SU-DHL-6 (cell line): ENCODE data around the gene SH3RF1.

ENCODE experiments used
- H2AFZ ChIP-seq: fragments of 200-600 bp; sonication (generic); 2 replicates; pipeline ENCODE4 v1.6.1; 2014; ENCODE audit warnings: low read depth, mild to moderate bottlenecking, moderate library complexity, mixed read lengths, antibody characterized with exemption, low read length; ENCODE audit not compliant: severe bottlenecking
- H3F3A ChIP-seq: fragments of 200-600 bp; shearing (Covaris generic); 2 replicates; pipeline ENCODE4 v1.6.0; 2016; ENCODE audit warnings: antibody characterized with exemption, mild to moderate bottlenecking; ENCODE audit not compliant: insufficient read depth
- H3K27ac ChIP-seq: fragments of 200-600 bp; sonication (generic); 2 replicates; pipeline ENCODE4 v1.5.1; 2016; ENCODE audit warnings: low read depth, mild to moderate bottlenecking, low read length, moderate library complexity, mixed read lengths
- H3K27me3 ChIP-seq: fragments of 200-600 bp; sonication (generic), shearing (Covaris generic); 2 replicates; pipeline ENCODE4 v1.6.0; 2014; ENCODE audit warnings: mild to moderate bottlenecking, low read length
- H3K36me3 ChIP-seq: fragments of 200-600 bp; sonication (generic); 2 replicates; pipeline ENCODE4 v1.6.1; 2014; ENCODE audit warnings: mild to moderate bottlenecking, low read length, mixed read lengths
- H3K4me2 ChIP-seq: fragments of 300-600, 200-600 bp; shearing (Covaris generic), sonication (generic); 2 replicates; pipeline ENCODE4 v1.6.0; 2014; ENCODE audit warnings: low read length, low read depth, mild to moderate bottlenecking; ENCODE audit not compliant: poor library complexity, severe bottlenecking
- H3K4me3 ChIP-seq: fragments of 200-600 bp; sonication (generic); 2 replicates; pipeline ENCODE4 v1.5.1; 2014; ENCODE audit warnings: antibody characterized with exemption, low read length, mild to moderate bottlenecking, mixed read lengths; ENCODE audit not compliant: insufficient read depth, poor library complexity, severe bottlenecking
- H3K79me2 ChIP-seq: fragments of 200-600 bp; sonication (generic); 2 replicates; pipeline ENCODE4 v1.6.1; 2014; ENCODE audit warnings: mild to moderate bottlenecking, low read length, moderate library complexity; ENCODE audit not compliant: insufficient read depth
- H3K9ac ChIP-seq: fragments of 200-600 bp; sonication (generic); 2 replicates; pipeline ENCODE4 v1.7.0; 2014; ENCODE audit warnings: mild to moderate bottlenecking, low read length
- H3K9me2 ChIP-seq: fragments of 200-600 bp; sonication (generic); replicated peaks from 2 replicates; pipeline ENCODE4 v1.6.1; 2014; ENCODE audit warnings: low read length; ENCODE audit not compliant: insufficient read depth
- H3K9me3 ChIP-seq: fragments of 200-600 bp; sonication (generic); 2 replicates; pipeline ENCODE4 v1.6.1; 2014; ENCODE audit warnings: low read length, mixed read lengths; ENCODE audit not compliant: insufficient read depth
- H4K20me1 ChIP-seq: fragments of 200-600 bp; sonication (generic); 2 replicates; pipeline ENCODE4 v1.6.1; 2014; ENCODE audit warnings: low read depth, mild to moderate bottlenecking, antibody characterized with exemption, low read length, moderate library complexity, mixed read lengths
- CTCF ChIP-seq: fragments of 200-600 bp; sonication (generic); IDR thresholded peaks from one replicate; pipeline ENCODE4 v1.5.1; 2017; ENCODE audit warnings: antibody characterized with exemption, mild to moderate bottlenecking, low read length, moderate library complexity; ENCODE audit not compliant: insufficient read depth, poor library complexity, severe bottlenecking
- EZH2phosphoT487 ChIP-seq: fragments of 200-600 bp; sonication (generic), shearing (Covaris generic); conservative IDR thresholded peaks from 2 replicates; pipeline ENCODE4 v1.6.1; 2018; ENCODE audit warnings: mild to moderate bottlenecking, antibody characterized with exemption, low read length, moderate library complexity, mixed read lengths

SH3RF1 gene

GRCh38 chr4:169256856-169257761, 13.6 kb downstream of the SH3RF1 start:
- H3K4me3 ChIP-seq, result no peak overlapping the region
- TF ChIP-seq EZH2phosphoT487 (no peak), CTCF (no peak)
- H3K4me2 ChIP-seq, result no peak overlapping the region
- H3K9me3 ChIP-seq, result no peaks in the 10 kb centered on the region
- H3K27ac ChIP-seq, result no peak overlapping the region
- H3F3A ChIP-seq, result no peaks in the 10 kb centered on the region
- H3K9ac ChIP-seq, result no peak overlapping the region
- H3K79me2 ChIP-seq, result no peaks in the 10 kb centered on the region
- no peaks in the 10 kb centered on the region for H4K20me1 ChIP-seq
- H3K9me2 ChIP-seq, result no peaks in the 10 kb centered on the region
- H3K36me3 ChIP-seq, result no peaks in the 10 kb centered on the region
- no peak overlapping the region for H2AFZ ChIP-seq
- no peaks in the 10 kb centered on the region for H3K27me3 ChIP-seq

GRCh38 chr4:169256101-169256612, 14.6 kb downstream of the SH3RF1 start:
- no peak overlapping the region for H3K4me2 ChIP-seq
- no peak overlapping the region for H2AFZ ChIP-seq
- H3K9me3 ChIP-seq, result no peaks in the 10 kb centered on the region
- H4K20me1 ChIP-seq, result no peaks in the 10 kb centered on the region
- H3F3A ChIP-seq, result no peaks in the 10 kb centered on the region
- H3K27ac ChIP-seq, result no peak overlapping the region
- H3K9me2 ChIP-seq, result no peaks in the 10 kb centered on the region
- no peaks in the 10 kb centered on the region for H3K36me3 ChIP-seq
- H3K79me2 ChIP-seq, result no peaks in the 10 kb centered on the region
- H3K4me3 ChIP-seq, result no peak overlapping the region
- no peaks in the 10 kb centered on the region for H3K27me3 ChIP-seq
- TF ChIP-seq CTCF, result no peak
- TF ChIP-seq EZH2phosphoT487, result no peak
- H3K9ac ChIP-seq, result no peak overlapping the region

GRCh38 chr4:169254546-169254983, 16.2 kb downstream of the SH3RF1 start:
- no peak for TF ChIP-seq CTCF
- no peak for TF ChIP-seq EZH2phosphoT487
- H4K20me1 ChIP-seq, result no peaks in the 10 kb centered on the region
- no peak overlapping the region for H3K4me3 ChIP-seq
- no peak overlapping the region for H3K27ac ChIP-seq
- no peaks in the 10 kb centered on the region for H3F3A ChIP-seq
- no peaks in the 10 kb centered on the region for H3K27me3 ChIP-seq
- no peaks in the 10 kb centered on the region for H3K9me3 ChIP-seq
- no peak overlapping the region for H2AFZ ChIP-seq
- H3K9ac ChIP-seq, result no peak overlapping the region
- no peaks in the 10 kb centered on the region for H3K36me3 ChIP-seq
- H3K9me2 ChIP-seq, result no peaks in the 10 kb centered on the region
- no peak overlapping the region for H3K4me2 ChIP-seq
- H3K79me2 ChIP-seq, result no peaks in the 10 kb centered on the region
